Neuron (in vitro differentiated cells): Measurements from ENCODE around the gene NMB.
A peak's percentile ranks its signal among the peaks of the same experiment; 100 is the strongest.
"Not testable (repeated sequence)": the region's sequence is repeated elsewhere in the genome, so short reads cannot be mapped to it uniquely, and the experiment has no call there.

Experiments
- H2AFZ ChIP-seq: one replicate; pipeline ENCODE4 v1.6.1; 2013; ENCODE audit warnings: low read depth, mild to moderate bottlenecking, inconsistent platforms, low read length, moderate library complexity
- H3K27me3 ChIP-seq: one replicate; pipeline ENCODE4 v1.6.1; 2013; ENCODE audit warnings: low read length; ENCODE audit not compliant: insufficient read depth
- H3K36me3 ChIP-seq: one replicate; pipeline ENCODE4 v1.6.1; 2013; ENCODE audit warnings: low read length; ENCODE audit not compliant: insufficient read depth
- H3K4me1 ChIP-seq: one replicate; pipeline ENCODE4 v1.6.1; 2013; ENCODE audit warnings: low read length; ENCODE audit not compliant: insufficient read depth
- H3K4me3 ChIP-seq: 2 replicates; pipeline ENCODE4 v1.5.1; 2013; ENCODE audit warnings: mild to moderate bottlenecking, low read length, moderate library complexity
- H3K9me3 ChIP-seq: one replicate; pipeline ENCODE4 v1.6.1; 2013; ENCODE audit warnings: low read length

The NMB gene

GRCh38 chr15:84648539-84648938 is 9.5 kb downstream of the NMB start:
- peaks cover 8% of the 10 kb centered on the region for H3K4me1 ChIP-seq
- H3K27me3 ChIP-seq = no peaks in the 10 kb centered on the region
- no peak overlapping the region for H2AFZ ChIP-seq
- no peak overlapping the region for H3K4me3 ChIP-seq
- H3K36me3 ChIP-seq = peaks cover 62% of the 10 kb centered on the region
- H3K9me3 ChIP-seq = no peaks in the 10 kb centered on the region

- Histone ChIP-seq H3K27me3 (no peaks in the 10 kb centered on the region), H2AFZ (no peak overlapping the region), H3K4me3 (no peak overlapping the region), H3K36me3 (peaks cover 68% of the 10 kb centered on the region), H3K9me3 (no peaks in the 10 kb centered on the region), H3K4me1 (peaks cover 2% of the 10 kb centered on the region)
Observed at GRCh38 chr15:84647726-84648125, 10.3 kb downstream of the NMB start.

- no peaks in the 10 kb centered on the region for H3K4me1 ChIP-seq
- peaks cover 75% of the 10 kb centered on the region for H3K36me3 ChIP-seq
- H2AFZ ChIP-seq = no peak overlapping the region
- no peaks in the 10 kb centered on the region for H3K27me3 ChIP-seq
- no peak overlapping the region for H3K4me3 ChIP-seq
- no peaks in the 10 kb centered on the region for H3K9me3 ChIP-seq
Observed at GRCh38 chr15:84645997-84646396, 12.0 kb downstream of the NMB start.

- Histone ChIP-seq H2AFZ (no peak overlapping the region), H3K9me3 (no peaks in the 10 kb centered on the region), H3K4me1 (no peaks in the 10 kb centered on the region), H3K36me3 (peaks cover 80% of the 10 kb centered on the region), H3K27me3 (no peaks in the 10 kb centered on the region), H3K4me3 (no peak overlapping the region)
Observed at GRCh38 chr15:84645496-84645895, 12.5 kb downstream of the NMB start.

- Histone ChIP-seq H3K4me1 (no peaks in the 10 kb centered on the region), H3K27me3 (no peaks in the 10 kb centered on the region), H3K9me3 (no peaks in the 10 kb centered on the region), H2AFZ (no peak overlapping the region), H3K36me3 (peaks cover 83% of the 10 kb centered on the region), H3K4me3 (no peak overlapping the region)
Observed at GRCh38 chr15:84643838-84644237, 14.2 kb downstream of the NMB start.

- H3K4me1 ChIP-seq, H3K27me3 ChIP-seq, H3K4me3 ChIP-seq, H2AFZ ChIP-seq, H3K9me3 ChIP-seq: not testable (repeated sequence)
- peaks cover 80% of the 10 kb centered on the region for H3K36me3 ChIP-seq
Observed at GRCh38 chr15:84642640-84643039, 15.4 kb downstream of the NMB start.

GRCh38 chr15:84641871-84642270 is 16.1 kb downstream of the NMB start:
- H3K9me3 ChIP-seq, H3K4me1 ChIP-seq, H2AFZ ChIP-seq, H3K4me3 ChIP-seq, H3K27me3 ChIP-seq: not testable (repeated sequence)
- peaks cover 77% of the 10 kb centered on the region for H3K36me3 ChIP-seq

GRCh38 chr15:84638103-84638502 is 19.9 kb downstream of the NMB start:
- peaks cover 7% of the 10 kb centered on the region for H3K4me1 ChIP-seq
- H2AFZ ChIP-seq = no peak overlapping the region
- H3K36me3 ChIP-seq = peaks cover 57% of the 10 kb centered on the region
- H3K4me3 ChIP-seq = no peak overlapping the region
- H3K27me3 ChIP-seq = no peaks in the 10 kb centered on the region
- H3K9me3 ChIP-seq = no peaks in the 10 kb centered on the region

GRCh38 chr15:84634228-84634837 is 23.7 kb downstream of the NMB start:
- Histone ChIP-seq H3K36me3 (peaks cover 22% of the 10 kb centered on the region), H3K4me3 (peak overlapping the region; percentile 60), H3K27me3 (no peaks in the 10 kb centered on the region), H3K4me1 (peaks cover 17% of the 10 kb centered on the region), H3K9me3 (no peaks in the 10 kb centered on the region), H2AFZ (peak overlapping the region; percentile 29)

GRCh38 chr15:84633311-84634227 is 24.4 kb downstream of the NMB start:
- Histone ChIP-seq H2AFZ (peak overlapping the region; percentile 29), H3K36me3 (peaks cover 19% of the 10 kb centered on the region), H3K4me3 (peak overlapping the region; percentile 60), H3K9me3 (no peaks in the 10 kb centered on the region), H3K4me1 (peaks cover 17% of the 10 kb centered on the region), H3K27me3 (no peaks in the 10 kb centered on the region)

- H3K9me3 ChIP-seq = no peaks in the 10 kb centered on the region
- H3K4me3 ChIP-seq = peak overlapping the region; percentile 86
- peaks cover 17% of the 10 kb centered on the region for H3K4me1 ChIP-seq
- no peaks in the 10 kb centered on the region for H3K27me3 ChIP-seq
- peak overlapping the region; percentile 63 for H2AFZ ChIP-seq
- H3K36me3 ChIP-seq = peaks cover 8% of the 10 kb centered on the region
Observed at GRCh38 chr15:84631706-84632272, 26.2 kb downstream of the NMB start.

GRCh38 chr15:84629033-84629432 is 29.0 kb downstream of the NMB start:
- H3K27me3 ChIP-seq = no peaks in the 10 kb centered on the region
- no peak overlapping the region for H3K4me3 ChIP-seq
- no peaks in the 10 kb centered on the region for H3K9me3 ChIP-seq
- H3K36me3 ChIP-seq = peaks cover 2% of the 10 kb centered on the region
- peaks cover 10% of the 10 kb centered on the region for H3K4me1 ChIP-seq
- no peak overlapping the region for H2AFZ ChIP-seq

- no peak overlapping the region for H3K4me3 ChIP-seq
- peaks cover 28% of the 10 kb centered on the region for H3K9me3 ChIP-seq
- H2AFZ ChIP-seq = no peak overlapping the region
- peaks cover 29% of the 10 kb centered on the region for H3K36me3 ChIP-seq
- no peaks in the 10 kb centered on the region for H3K27me3 ChIP-seq
- no peaks in the 10 kb centered on the region for H3K4me1 ChIP-seq
Observed at GRCh38 chr15:84625123-84625522, 32.9 kb downstream of the NMB start.
